Endothelial cell of umbilical vein (primary cell): ENCODE data around the gene FBXO48. TPM values are rescaled to one million over a fixed set of nuclear protein-coding genes. Genes with fewer than 3 reads are reported as not detected.

Experiments
- BruUV-seq: library from RNA; stranded (reverse); fragments of 400-500 nt; replicated peaks from 2 replicates; lab custom pipeline; 2021; lab: Mats Ljungman, UMichigan
- CTCF ChIA-PET: fragments of 300-600, 350-600 bp; sonication (Branson Sonifier 250); formaldehyde crosslinking; loops from one replicate; lab custom pipeline; 2021; ENCODE audit warnings: antibody characterized with exemption, inconsistent platforms; lab: Charles Lee
- POLR2A ChIA-PET: fragments of 300-600, 350-600 bp; sonication (Branson Sonifier 250); formaldehyde crosslinking; loops from one replicate; lab custom pipeline; 2021; ENCODE audit warnings: antibody characterized with exemption, inconsistent platforms; lab: Charles Lee
- DNase-seq: peaks from one replicate; pipeline ENCODE4 v3.0.0-alpha.2; 2011; ENCODE audit warnings: low read depth, low spot score
- FAIRE-seq: peaks from 2 replicates; lab custom pipeline; 2011; peaks lifted over from hg19 to GRCh38; lab: Jason Lieb, UNC
- H2AFZ ChIP-seq: 2 replicates; pipeline ENCODE4 v1.6.0; 2012; ENCODE audit warnings: low read depth, low read length, control low read depth, inconsistent platforms
- H3K27ac ChIP-seq: 2 replicates; pipeline ENCODE4 v1.5.1; 2011; ENCODE audit warnings: low read depth, mild to moderate bottlenecking, control low read depth, low read length, moderate library complexity; ENCODE audit not compliant: insufficient read depth
- H3K27me3 ChIP-seq, 2 experiments: 2 replicates each; pipeline versions ENCODE4 v1.6.0 to v1.6.1; 2011; ENCODE audit warnings: low read length in 2 of 2, mixed read lengths in 1 of 2; ENCODE audit not compliant: control insufficient read depth in 2 of 2, insufficient read depth in 2 of 2
- H3K36me3 ChIP-seq, 2 experiments: 2 replicates in 1 of 2; 3 replicates in 1 of 2; pipeline ENCODE4 v1.5.1; 2011; ENCODE audit warnings: low read length in 2 of 2, mild to moderate bottlenecking in 1 of 2, moderate library complexity in 1 of 2; ENCODE audit not compliant: control insufficient read depth in 2 of 2, insufficient read depth in 2 of 2; ENCODE audit errors: extremely low read depth in 1 of 2
- H3K4me1 ChIP-seq: 3 replicates; pipeline ENCODE4 v1.5.1; 2011; ENCODE audit warnings: mild to moderate bottlenecking, low read length; ENCODE audit not compliant: control insufficient read depth, insufficient read depth; ENCODE audit errors: extremely low read depth
- H3K4me2 ChIP-seq: 2 replicates; pipeline ENCODE4 v1.6.1; 2011; ENCODE audit warnings: low read length, control low read depth, mixed read lengths; ENCODE audit not compliant: insufficient read depth
- H3K4me3 ChIP-seq, 3 experiments: fragments of 200-600 bp in 1 of 3; sonication (generic), shearing (Covaris generic) in 1 of 3; replicated peaks in 1 of 3; 2 replicates each; pipeline ENCODE4 v1.5.1; 2011 to 2016; ENCODE audit warnings: control low read depth in 3 of 3, low read length in 3 of 3, mild to moderate bottlenecking in 2 of 3, inconsistent platforms in 1 of 3, low read depth in 1 of 3, moderate library complexity in 1 of 3; ENCODE audit not compliant: insufficient read depth in 1 of 3
- H3K79me2 ChIP-seq: 2 replicates; pipeline ENCODE4 v1.6.0; 2012; ENCODE audit warnings: low read length, inconsistent platforms; ENCODE audit not compliant: control insufficient read depth, insufficient read depth
- H3K9ac ChIP-seq: replicated peaks from 2 replicates; pipeline ENCODE3; 2011; ENCODE audit warnings: low read length, control low read depth; ENCODE audit not compliant: insufficient read depth; ENCODE audit errors: extremely low read depth
- H3K9me1 ChIP-seq: replicated peaks from 3 replicates; pipeline ENCODE4 v1.6.0; 2011; ENCODE audit warnings: mild to moderate bottlenecking, low read length; ENCODE audit not compliant: control insufficient read depth, insufficient read depth; ENCODE audit errors: extremely low read depth
- H3K9me3 ChIP-seq: replicated peaks from 2 replicates; pipeline ENCODE4 v1.5.1; 2012; ENCODE audit warnings: low read length, inconsistent platforms; ENCODE audit not compliant: control insufficient read depth, insufficient read depth
- H4K20me1 ChIP-seq: replicated peaks from 2 replicates; pipeline ENCODE3; 2011; ENCODE audit warnings: mild to moderate bottlenecking, low read length; ENCODE audit not compliant: control insufficient read depth, insufficient read depth; ENCODE audit errors: extremely low read depth
- CTCF ChIP-seq, 2 donors: IDR thresholded peaks; 1 replicate in 1 of 2; 2 replicates in 1 of 2; pipeline ENCODE4 v1.5.1; 2011; ENCODE audit warnings: low read length in 2 of 2, mild to moderate bottlenecking in 2 of 2, moderate library complexity in 2 of 2, control low read depth in 1 of 2, inconsistent platforms in 1 of 2, low read depth in 1 of 2; ENCODE audit not compliant: insufficient read depth in 1 of 2; ENCODE audit errors: extremely low read depth in 1 of 2
- EZH2 ChIP-seq: IDR thresholded peaks from 2 replicates; pipeline ENCODE4 v1.6.1; 2012; ENCODE audit warnings: borderline replicate concordance, low read depth, mild to moderate bottlenecking, moderate library complexity, low read length, inconsistent platforms; ENCODE audit not compliant: severe bottlenecking
- FOS ChIP-seq: IDR thresholded peaks from 2 replicates; pipeline ENCODE4 v1.6.1; 2011; ENCODE audit warnings: mild to moderate bottlenecking, low read length, moderate library complexity, borderline replicate concordance; ENCODE audit not compliant: insufficient read depth
- GATA2 ChIP-seq: IDR thresholded peaks from 2 replicates; pipeline ENCODE4 v1.7.0; 2011; ENCODE audit warnings: low read depth, mild to moderate bottlenecking, moderate library complexity, mixed read lengths, low read length; ENCODE audit not compliant: insufficient read length, insufficient read depth
- JUN ChIP-seq: IDR thresholded peaks from 2 replicates; pipeline ENCODE4 v1.6.1; 2011; ENCODE audit warnings: borderline replicate concordance, low read depth; ENCODE audit not compliant: insufficient read length, insufficient read depth
- MAX ChIP-seq: IDR thresholded peaks from 2 replicates; pipeline ENCODE4 v1.6.1; 2011; ENCODE audit not compliant: insufficient read depth, insufficient read length
- MYC ChIP-seq: IDR thresholded peaks from one replicate; pipeline ENCODE4 v1.6.1; 2011; ENCODE audit warnings: mild to moderate bottlenecking, low read depth, low read length
- POLR2A ChIP-seq: IDR thresholded peaks from 2 replicates; pipeline ENCODE4 v1.6.1; 2012; ENCODE audit warnings: low read depth, mild to moderate bottlenecking, control low read depth, low read length
- POLR2AphosphoS5 ChIP-seq: IDR thresholded peaks from 2 replicates; pipeline ENCODE4 v1.6.1; 2012; ENCODE audit warnings: low read depth, mild to moderate bottlenecking, control low read depth, low read length, moderate library complexity; ENCODE audit not compliant: insufficient read depth
- dilution Hi-C: fragments of 300-500 bp; cut with MboI; formaldehyde crosslinking; loops from one replicate; pipeline ENCODE4 v1.15.0; 2019; ENCODE audit warnings: low sequenced_read_pairs; ENCODE audit not compliant: extremely low pct_ligation_motif_present
- intact Hi-C: fragments of 100-400 bp; cut with micrococcal nuclease; formaldehyde crosslinking; loops from one replicate; pipeline ENCODE4 v1.10.0; 2022
- polyA plus RNA-seq, 4 experiments: library from polyadenylated mRNA; depleted of rRNA in 3 of 4; stranded (reverse) in 3 of 4; unstranded in 1 of 4; fragments of >200 nt; gene quantifications; 2 replicates each; pipeline versions ENCODE4 v1.2.1 to v1.2.3, GENCODE V29; 2011 to 2012; ENCODE audit warnings: missing spikeins in 1 of 4
- total RNA-seq: library from RNA; stranded (reverse); gene quantifications from 2 replicates; pipeline ENCODE4 v1.2.3, GENCODE V29; 2021

The FBXO48 gene
- total and polyA plus RNA-seq, 2 donors (not counting 3 experiments of a cell fraction or from before 2014, with no cell fraction given): 0.46 to 0.73 TPM

DNA sequence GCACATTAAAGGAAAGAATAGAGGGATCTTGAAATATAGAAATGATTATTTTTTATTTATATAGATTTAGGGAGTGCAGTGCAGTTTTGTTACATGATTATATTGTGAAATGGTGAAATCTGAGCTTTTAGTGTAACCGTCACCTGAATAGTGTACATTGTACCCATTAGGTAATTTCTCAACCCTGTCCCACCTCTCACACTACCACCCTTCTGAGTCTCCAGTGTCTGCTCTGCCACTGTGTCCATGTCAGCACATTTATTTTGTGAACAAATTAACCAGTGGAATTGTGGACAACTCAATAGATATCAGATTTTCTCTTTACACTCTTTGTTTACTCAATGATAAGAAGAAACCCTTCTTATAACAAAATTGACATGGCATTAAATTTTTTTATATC lies 24.5 kb upstream of the FBXO48 start:
- Histone ChIP-seq H3K9me3 (no peaks in the 10 kb centered on the region), H4K20me1 (no peaks in the 10 kb centered on the region), H3K27ac (no peak overlapping the region), H2AFZ (no peak overlapping the region), H3K27me3 (no peaks in the 10 kb centered on the region), H3K79me2 (no peaks in the 10 kb centered on the region), H3K36me3 (no peaks in the 10 kb centered on the region), H3K4me3 (no peak overlapping the region), H3K4me1 (peaks cover 2% of the 10 kb centered on the region), H3K9me1 (no peaks in the 10 kb centered on the region), H3K4me2 (no peak overlapping the region), H3K9ac (no peak overlapping the region)
- ChIA-PET POLR2A (no interaction called here), CTCF (no interaction called here)
- intact Hi-C loops: no loop called here
- no TSS peak for BruUV-seq
- dilution Hi-C loops: loop anchor here (25.0 kb wide), 1 partner anchor 221 kb away; no protein-coding TSS in a partner anchor
- TF ChIP-seq MAX (no peak), EZH2 (no peak), POLR2AphosphoS5 (no peak), JUN (no peak)
- no peak for FAIRE-seq
- DNase-seq: no peak

DNA sequence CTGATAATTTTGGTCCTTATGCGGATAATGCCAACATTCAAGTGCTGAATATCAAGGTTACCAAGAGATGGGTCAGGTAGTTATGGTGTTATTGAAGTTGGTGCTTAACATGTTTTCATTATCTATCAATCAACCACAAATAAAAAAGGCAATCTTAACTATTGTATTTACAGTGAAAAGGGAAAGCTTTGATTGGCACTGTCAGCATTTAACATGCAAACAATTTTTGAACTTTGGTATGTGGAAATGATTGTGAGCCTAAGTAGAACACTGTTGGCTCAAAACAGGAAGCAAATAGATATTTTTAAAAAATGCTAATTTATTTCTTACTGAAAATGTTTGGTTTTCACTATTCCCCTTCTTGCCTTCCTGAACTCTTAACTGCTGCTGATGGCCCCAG lies 22.2 kb upstream of the FBXO48 start:
- DNase-seq (no peak), FAIRE-seq (no peak)
- no TSS peak for BruUV-seq
- no peak for TF ChIP-seq POLR2A
- TF ChIP-seq MYC: no peak
- no peak for TF ChIP-seq GATA2
- no peak for TF ChIP-seq EZH2
- TF ChIP-seq FOS: no peak
- no peak for TF ChIP-seq CTCF (IDR thresholded peaks at IDR 0.05; ENCODE audit: extremely low read depth in 1 of 2, insufficient read depth in 1 of 2, low read depth in 1 of 2, low read length in 2 of 2)
- no peak for TF ChIP-seq POLR2AphosphoS5
- TF ChIP-seq JUN: no peak
- no peak for TF ChIP-seq MAX
- Histone ChIP-seq H3K36me3 (no peaks in the 10 kb centered on the region), H3K4me3 (no peak overlapping the region), H3K9ac (no peak overlapping the region), H3K9me3 (no peaks in the 10 kb centered on the region), H3K27ac (no peak overlapping the region), H4K20me1 (no peaks in the 10 kb centered on the region), H3K9me1 (no peaks in the 10 kb centered on the region), H3K79me2 (no peaks in the 10 kb centered on the region), H3K27me3 (no peaks in the 10 kb centered on the region), H3K4me1 (peaks cover 2% of the 10 kb centered on the region), H3K4me2 (no peak overlapping the region), H2AFZ (no peak overlapping the region)
- intact Hi-C loops: no loop called here
- dilution Hi-C loops: loop anchor here (25.0 kb wide), 1 partner anchor 223 kb away; no protein-coding TSS in a partner anchor
- ChIA-PET POLR2A (no interaction called here), CTCF (interaction anchor here (1.0 to 8.1 kb wide), 5 partner anchors 9 to 437 kb away, joined by 3 to 290 read pairs (median 18); no protein-coding TSS in a partner anchor)
